Retinal pigment epithelial cell (primary cell): Measurements from ENCODE around the gene STON2.

Source experiments
- DNase-seq: peaks from one replicate; pipeline ENCODE4 v3.0.0-alpha.2; 2010; ENCODE audit warnings: low read depth
- H3K4me3 ChIP-seq: 2 replicates; pipeline ENCODE4 v1.5.1; 2011; ENCODE audit warnings: mild to moderate bottlenecking, low read length, control low read depth, moderate library complexity
- CTCF ChIP-seq: conservative IDR thresholded peaks from 2 replicates; pipeline ENCODE4 v1.5.1; 2011; ENCODE audit warnings: low read depth, low read length, control low read depth, inconsistent platforms

STON2 gene

GRCh38 chr14:81261176-81261575, 138.9 kb downstream of the STON2 start:
- H3K4me3 ChIP-seq, result no peak overlapping the region
- TF ChIP-seq CTCF, result no peak
- DNase-seq, result no peak

GRCh38 chr14:81260732-81261131, 139.4 kb downstream of the STON2 start:
- TF ChIP-seq CTCF, result no peak
- no peak for DNase-seq
- no peak overlapping the region for H3K4me3 ChIP-seq

GRCh38 chr14:81256289-81256960, 143.7 kb downstream of the STON2 start:
- no peak for DNase-seq
- no peak overlapping the region for H3K4me3 ChIP-seq
- TF ChIP-seq CTCF, result no peak

- H3K4me3 ChIP-seq, result no peak overlapping the region
- no peak for DNase-seq
- no peak for TF ChIP-seq CTCF
Measured at GRCh38 chr14:81252278-81252677, 147.8 kb downstream of the STON2 start.

GRCh38 chr14:81247271-81247766, 152.8 kb downstream of the STON2 start:
- no peak for TF ChIP-seq CTCF
- no peak overlapping the region for H3K4me3 ChIP-seq
- DNase-seq, result no peak

- H3K4me3 ChIP-seq, result no peak overlapping the region
- DNase-seq, result no peak
Measured at GRCh38 chr14:81246461-81247270, 153.5 kb downstream of the STON2 start.

More at GRCh38 chr14:81246461-81247270, 153.5 kb downstream of the STON2 start:
- TF ChIP-seq CTCF, result no peak
